Thyroid gland (tissue), 4 donors: Measurements from ENCODE around the gene HAO2.

Source experiments
- POLR2A ChIP-seq, 2 donors: fragments of 450-650 bp; IDR thresholded peaks; one replicate each; pipeline ENCODE4 v1.6.1; 2017; ENCODE audit warnings: antibody characterized with exemption in 2 of 2, mild to moderate bottlenecking in 2 of 2, moderate library complexity in 1 of 2
- TF ChIP-seq, protein P1 (sequence below), 6 experiments: fragments of 200-600 bp in 3 of 6; fragments of 450-650 bp in 3 of 6; sonication (generic) in 3 of 6; IDR thresholded peaks; one replicate each; pipeline ENCODE4 v1.5.1; 2016 to 2019; ENCODE audit warnings: antibody characterized with exemption in 6 of 6, mild to moderate bottlenecking in 2 of 6, inconsistent platforms in 1 of 6, moderate library complexity in 1 of 6

- TF ChIP-seq POLR2A (IDR thresholded peaks at IDR 0.05), result no peak
- TF ChIP-seq, protein P1, sequence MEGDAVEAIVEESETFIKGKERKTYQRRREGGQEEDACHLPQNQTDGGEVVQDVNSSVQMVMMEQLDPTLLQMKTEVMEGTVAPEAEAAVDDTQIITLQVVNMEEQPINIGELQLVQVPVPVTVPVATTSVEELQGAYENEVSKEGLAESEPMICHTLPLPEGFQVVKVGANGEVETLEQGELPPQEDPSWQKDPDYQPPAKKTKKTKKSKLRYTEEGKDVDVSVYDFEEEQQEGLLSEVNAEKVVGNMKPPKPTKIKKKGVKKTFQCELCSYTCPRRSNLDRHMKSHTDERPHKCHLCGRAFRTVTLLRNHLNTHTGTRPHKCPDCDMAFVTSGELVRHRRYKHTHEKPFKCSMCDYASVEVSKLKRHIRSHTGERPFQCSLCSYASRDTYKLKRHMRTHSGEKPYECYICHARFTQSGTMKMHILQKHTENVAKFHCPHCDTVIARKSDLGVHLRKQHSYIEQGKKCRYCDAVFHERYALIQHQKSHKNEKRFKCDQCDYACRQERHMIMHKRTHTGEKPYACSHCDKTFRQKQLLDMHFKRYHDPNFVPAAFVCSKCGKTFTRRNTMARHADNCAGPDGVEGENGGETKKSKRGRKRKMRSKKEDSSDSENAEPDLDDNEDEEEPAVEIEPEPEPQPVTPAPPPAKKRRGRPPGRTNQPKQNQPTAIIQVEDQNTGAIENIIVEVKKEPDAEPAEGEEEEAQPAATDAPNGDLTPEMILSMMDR (IDR thresholded peaks at IDR 0.05), result no peak
Measured at GRCh38 chr1:119370748-119371147, 2.2 kb downstream of the HAO2 start.
